DOHH2 (cell line): ENCODE results near the gene ABLIM3.

Experiments
- CTCF ChIP-seq: fragments of 200-600 bp; sonication (generic); IDR thresholded peaks from one replicate; pipeline ENCODE4 v1.5.1; 2014; ENCODE audit warnings: antibody characterized with exemption, mild to moderate bottlenecking, low read depth, low read length; ENCODE audit not compliant: poor library complexity, severe bottlenecking
- EZH2phosphoT487 ChIP-seq: fragments of 200-600 bp; sonication (generic); IDR thresholded peaks from 2 replicates; pipeline ENCODE4 v1.6.1; 2017; ENCODE audit warnings: borderline replicate concordance, mild to moderate bottlenecking, antibody characterized with exemption, low read length, moderate library complexity, mixed read lengths

- no peak for TF ChIP-seq EZH2phosphoT487
- TF ChIP-seq CTCF, result no peak
These were observed 40.4 kb downstream of the ABLIM3 start for GRCh38 chr5:149181732-149182131.
